HepG2 (cell line): ENCODE measurements around the gene GPER1. TPM values are rescaled to one million over a fixed set of nuclear protein-coding genes. Genes with fewer than 3 reads are reported as not detected.
A peak's percentile ranks its signal among the peaks of the same experiment; 100 is the strongest.

Experiments used
- AGO1 ChIP-seq: fragments of 200-400 bp; formaldehyde crosslinking; IDR thresholded peaks from 2 replicates; pipeline ENCODE4 v1.6.1; 2017; ENCODE audit warnings: mild to moderate bottlenecking, low read depth, low read length, moderate library complexity; ENCODE audit not compliant: poor library complexity, severe bottlenecking
- BCL6 ChIP-seq: IDR thresholded peaks from 2 replicates; pipeline ENCODE4 v1.6.1; 2016; ENCODE audit warnings: missing genetic modification reagents, missing compliant biosample characterization
- FLYWCH1 ChIP-seq: sonication (generic); formaldehyde crosslinking; IDR thresholded peaks from 2 replicates; pipeline ENCODE4 v1.8.1; 2023; ENCODE audit warnings: mild to moderate bottlenecking, missing genetic modification reagents
- FOSL2 ChIP-seq: sonication (generic); formaldehyde crosslinking; IDR thresholded peaks from 2 replicates; pipeline ENCODE4 v1.4.0; 2020; ENCODE audit warnings: missing genetic modification reagents
- FOXC1 ChIP-seq: sonication (generic); formaldehyde crosslinking; IDR thresholded peaks from 2 replicates; pipeline ENCODE4 v1.8.0; 2022; ENCODE audit warnings: mild to moderate bottlenecking, missing genetic modification reagents, borderline replicate concordance
- MED13 ChIP-seq: sonication (generic); formaldehyde crosslinking; IDR thresholded peaks from 2 replicates; pipeline ENCODE4 v1.5.0; 2020; ENCODE audit warnings: missing genetic modification reagents
- NFYC ChIP-seq: IDR thresholded peaks from 2 replicates; pipeline ENCODE4 v1.6.1; 2016; ENCODE audit warnings: missing genetic modification reagents, missing compliant biosample characterization
- SPEN ChIP-seq: sonication (generic); formaldehyde crosslinking; IDR thresholded peaks from 2 replicates; pipeline ENCODE4 v1.5.1; 2020; ENCODE audit warnings: low read depth, mild to moderate bottlenecking, missing genetic modification reagents
- TMF1 ChIP-seq: sonication (generic); formaldehyde crosslinking; IDR thresholded peaks from 2 replicates; pipeline ENCODE4 v1.8.1; 2022; ENCODE audit warnings: low read depth, missing genetic modification reagents
- TOPORS ChIP-seq: sonication (generic); formaldehyde crosslinking; IDR thresholded peaks from 2 replicates; pipeline ENCODE4 v1.8.0; 2023; ENCODE audit warnings: mild to moderate bottlenecking, missing genetic modification reagents
- ZNF235 ChIP-seq: sonication (generic); formaldehyde crosslinking; IDR thresholded peaks from 2 replicates; pipeline ENCODE4 v1.8.1; 2023; ENCODE audit warnings: mild to moderate bottlenecking, missing genetic modification reagents, borderline replicate concordance
- ZNF33B ChIP-seq: sonication (generic); formaldehyde crosslinking; IDR thresholded peaks from 2 replicates; pipeline ENCODE4 v1.5.1; 2020; ENCODE audit warnings: mild to moderate bottlenecking, missing genetic modification reagents
- ZNF354B ChIP-seq: sonication (generic); formaldehyde crosslinking; IDR thresholded peaks from 2 replicates; pipeline ENCODE4 v1.8.0; 2022; ENCODE audit warnings: mild to moderate bottlenecking, missing genetic modification reagents
- ZNF501 ChIP-seq: sonication (generic); formaldehyde crosslinking; IDR thresholded peaks from 2 replicates; pipeline ENCODE4 v1.5.1; 2020; ENCODE audit warnings: mild to moderate bottlenecking, moderate library complexity, missing genetic modification reagents
- ZNF598 ChIP-seq: sonication (generic); formaldehyde crosslinking; IDR thresholded peaks from 2 replicates; pipeline ENCODE4 v1.5.1; 2020; ENCODE audit warnings: mild to moderate bottlenecking, missing genetic modification reagents, borderline replicate concordance
- ZNF614 ChIP-seq: IDR thresholded peaks from 2 replicates; pipeline ENCODE4 v1.6.1; 2018; ENCODE audit warnings: missing biosample characterization, missing genetic modification reagents, inconsistent platforms, borderline replicate concordance
- ZNF670 ChIP-seq: sonication (generic); formaldehyde crosslinking; IDR thresholded peaks from 2 replicates; pipeline ENCODE4 v1.8.0; 2022; ENCODE audit warnings: mild to moderate bottlenecking, missing genetic modification reagents, borderline replicate concordance
- ZNF790 ChIP-seq: sonication (generic); formaldehyde crosslinking; IDR thresholded peaks from 2 replicates; pipeline ENCODE4 v1.8.0; 2022; ENCODE audit warnings: missing genetic modification reagents, mild to moderate bottlenecking, borderline replicate concordance
- ZSCAN20 ChIP-seq: sonication (generic); formaldehyde crosslinking; IDR thresholded peaks from 2 replicates; pipeline ENCODE4 v1.4.0; 2020; ENCODE audit warnings: missing genetic modification reagents, mild to moderate bottlenecking, borderline replicate concordance
- polyA plus RNA-seq, 8 experiments: library from polyadenylated mRNA; depleted of rRNA in 3 of 8; stranded (reverse) in 7 of 8; unstranded in 1 of 8; fragments of >200 nt; fragmentation: Illumina TruSeq in 4 of 8; extraction: Trizol in 4 of 8; gene quantifications; 2 replicates each; pipeline versions ENCODE4 v1.2.1 to v1.2.3, GENCODE V29; 2011 to 2016; ENCODE audit warnings: low read depth in 4 of 8, missing spikeins in 1 of 8, mixed read lengths in 1 of 8; ENCODE audit not compliant: insufficient read depth in 1 of 8
- total RNA-seq, 5 experiments: library from RNA; depleted of rRNA; stranded (reverse); fragments of >200 nt; fragmentation: Illumina TruSeq; extraction: Trizol; gene quantifications; 2 replicates each; pipeline ENCODE4 v1.2.3, GENCODE V29; 2016; ENCODE audit warnings: low read depth in 1 of 5
- TF ChIP-seq, protein P1 (sequence below): sonication (generic); formaldehyde crosslinking; IDR thresholded peaks from 2 replicates; pipeline ENCODE4 v1.5.0; 2020; ENCODE audit warnings: mild to moderate bottlenecking, missing genetic modification reagents, borderline replicate concordance
- TF ChIP-seq, protein P2 (sequence below): conservative IDR thresholded peaks from 2 replicates; pipeline ENCODE4 v1.6.1; 2018; ENCODE audit warnings: missing genetic modification reagents
- TF ChIP-seq, protein P3 (sequence below): sonication (generic); formaldehyde crosslinking; IDR thresholded peaks from 2 replicates; pipeline ENCODE4 v1.8.1; 2023; ENCODE audit warnings: mild to moderate bottlenecking, missing genetic modification reagents

The GPER1 gene
- total and polyA plus RNA-seq, 2 of the 13 experiments (the other 11 are each of a cell fraction or from before 2014, with no cell fraction given) = 12.7 to 19.7 TPM

DNA sequence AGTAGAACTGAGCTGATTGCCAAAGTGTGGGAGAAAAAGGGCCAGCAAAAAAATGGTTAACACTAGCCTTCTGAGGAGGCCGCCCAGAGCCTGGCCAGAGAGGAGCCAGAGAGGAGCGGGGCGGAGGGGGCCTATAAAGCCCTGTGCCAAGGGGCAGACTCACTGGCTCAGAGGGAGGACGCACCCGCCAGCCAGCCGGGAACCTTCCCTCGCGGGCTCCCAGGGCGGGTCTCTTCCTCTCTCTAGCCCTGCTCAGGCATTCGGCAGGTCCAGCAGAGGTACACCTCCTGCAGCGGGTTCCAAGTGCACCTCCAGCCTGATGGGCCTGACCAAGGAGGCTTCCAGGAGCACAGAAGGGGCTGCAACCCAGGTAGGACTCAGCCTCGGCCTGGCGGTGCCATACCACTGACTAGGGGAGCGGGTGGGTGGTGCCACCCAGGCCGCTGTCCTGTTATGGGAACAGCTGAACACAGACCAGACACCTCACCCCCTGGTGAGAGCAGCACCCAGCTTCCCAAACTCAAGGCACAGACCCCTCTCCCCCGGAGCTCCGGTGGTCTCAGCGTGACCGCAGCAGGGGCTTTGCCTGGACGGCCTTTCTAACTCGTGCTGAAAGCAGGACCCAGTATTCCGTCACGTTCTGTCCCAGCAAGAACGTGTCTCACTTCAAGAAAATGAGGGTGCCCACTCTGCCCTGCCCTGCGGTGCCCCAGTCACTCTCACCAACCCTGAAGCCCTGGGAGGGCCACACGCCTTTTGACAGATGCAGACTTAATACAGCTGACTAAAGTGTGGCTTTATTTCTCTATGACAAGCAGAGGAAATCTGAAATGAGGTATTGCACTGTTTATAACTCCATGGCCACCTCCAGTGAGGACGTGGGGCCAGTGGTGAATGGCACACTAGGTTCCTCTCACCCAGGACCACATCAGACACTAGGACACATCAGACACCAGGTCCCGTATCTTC, at the start of gene GPER1 (continued):
- TF ChIP-seq, protein P1, sequence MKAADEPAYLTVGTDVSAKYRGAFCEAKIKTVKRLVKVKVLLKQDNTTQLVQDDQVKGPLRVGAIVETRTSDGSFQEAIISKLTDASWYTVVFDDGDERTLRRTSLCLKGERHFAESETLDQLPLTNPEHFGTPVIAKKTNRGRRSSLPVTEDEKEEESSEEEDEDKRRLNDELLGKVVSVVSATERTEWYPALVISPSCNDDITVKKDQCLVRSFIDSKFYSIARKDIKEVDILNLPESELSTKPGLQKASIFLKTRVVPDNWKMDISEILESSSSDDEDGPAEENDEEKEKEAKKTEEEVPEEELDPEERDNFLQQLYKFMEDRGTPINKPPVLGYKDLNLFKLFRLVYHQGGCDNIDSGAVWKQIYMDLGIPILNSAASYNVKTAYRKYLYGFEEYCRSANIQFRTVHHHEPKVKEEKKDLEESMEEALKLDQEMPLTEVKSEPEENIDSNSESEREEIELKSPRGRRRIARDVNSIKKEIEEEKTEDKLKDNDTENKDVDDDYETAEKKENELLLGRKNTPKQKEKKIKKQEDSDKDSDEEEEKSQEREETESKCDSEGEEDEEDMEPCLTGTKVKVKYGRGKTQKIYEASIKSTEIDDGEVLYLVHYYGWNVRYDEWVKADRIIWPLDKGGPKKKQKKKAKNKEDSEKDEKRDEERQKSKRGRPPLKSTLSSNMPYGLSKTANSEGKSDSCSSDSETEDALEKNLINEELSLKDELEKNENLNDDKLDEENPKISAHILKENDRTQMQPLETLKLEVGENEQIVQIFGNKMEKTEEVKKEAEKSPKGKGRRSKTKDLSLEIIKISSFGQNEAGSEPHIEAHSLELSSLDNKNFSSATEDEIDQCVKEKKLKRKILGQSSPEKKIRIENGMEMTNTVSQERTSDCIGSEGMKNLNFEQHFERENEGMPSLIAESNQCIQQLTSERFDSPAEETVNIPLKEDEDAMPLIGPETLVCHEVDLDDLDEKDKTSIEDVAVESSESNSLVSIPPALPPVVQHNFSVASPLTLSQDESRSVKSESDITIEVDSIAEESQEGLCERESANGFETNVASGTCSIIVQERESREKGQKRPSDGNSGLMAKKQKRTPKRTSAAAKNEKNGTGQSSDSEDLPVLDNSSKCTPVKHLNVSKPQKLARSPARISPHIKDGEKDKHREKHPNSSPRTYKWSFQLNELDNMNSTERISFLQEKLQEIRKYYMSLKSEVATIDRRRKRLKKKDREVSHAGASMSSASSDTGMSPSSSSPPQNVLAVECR = peak; percentile 35; the same call in 1 of the 2 replicates
- TF ChIP-seq NFYC (CRISPR knock-in tag) (no peak), BCL6 (no peak), FOSL2 (CRISPR knock-in tag) (no peak), ZNF598 (CRISPR knock-in tag) (peak; percentile 81; the same call in 1 of the 2 replicates), ZNF501 (no peak), MED13 (CRISPR knock-in tag) (peak; percentile 72; the same call in 1 of the 2 replicates), FOXC1 (CRISPR knock-in tag) (no peak), TOPORS (CRISPR knock-in tag) (no peak), ZNF354B (CRISPR knock-in tag) (no peak), ZSCAN20 (CRISPR knock-in tag) (0 out of 2 replicates have a peak, but pooled peaks have one; percentile 54), AGO1 (no peak), FLYWCH1 (CRISPR knock-in tag) (no peak), ZNF33B (CRISPR knock-in tag) (peak; percentile 50; the same call in 1 of the 2 replicates), TMF1 (CRISPR knock-in tag) (no peak), ZNF790 (no peak), ZNF235 (CRISPR knock-in tag) (no peak), SPEN (CRISPR knock-in tag) (0 out of 2 replicates have a peak, but pooled peaks have one; percentile 18), ZNF670 (no peak), ZNF614 (CRISPR knock-in tag) (no peak)
- TF ChIP-seq, protein P2, sequence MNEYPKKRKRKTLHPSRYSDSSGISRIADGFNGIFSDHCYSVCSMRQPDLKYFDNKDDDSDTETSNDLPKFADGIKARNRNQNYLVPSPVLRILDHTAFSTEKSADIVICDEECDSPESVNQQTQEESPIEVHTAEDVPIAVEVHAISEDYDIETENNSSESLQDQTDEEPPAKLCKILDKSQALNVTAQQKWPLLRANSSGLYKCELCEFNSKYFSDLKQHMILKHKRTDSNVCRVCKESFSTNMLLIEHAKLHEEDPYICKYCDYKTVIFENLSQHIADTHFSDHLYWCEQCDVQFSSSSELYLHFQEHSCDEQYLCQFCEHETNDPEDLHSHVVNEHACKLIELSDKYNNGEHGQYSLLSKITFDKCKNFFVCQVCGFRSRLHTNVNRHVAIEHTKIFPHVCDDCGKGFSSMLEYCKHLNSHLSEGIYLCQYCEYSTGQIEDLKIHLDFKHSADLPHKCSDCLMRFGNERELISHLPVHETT = no peak
- TF ChIP-seq, protein P3, sequence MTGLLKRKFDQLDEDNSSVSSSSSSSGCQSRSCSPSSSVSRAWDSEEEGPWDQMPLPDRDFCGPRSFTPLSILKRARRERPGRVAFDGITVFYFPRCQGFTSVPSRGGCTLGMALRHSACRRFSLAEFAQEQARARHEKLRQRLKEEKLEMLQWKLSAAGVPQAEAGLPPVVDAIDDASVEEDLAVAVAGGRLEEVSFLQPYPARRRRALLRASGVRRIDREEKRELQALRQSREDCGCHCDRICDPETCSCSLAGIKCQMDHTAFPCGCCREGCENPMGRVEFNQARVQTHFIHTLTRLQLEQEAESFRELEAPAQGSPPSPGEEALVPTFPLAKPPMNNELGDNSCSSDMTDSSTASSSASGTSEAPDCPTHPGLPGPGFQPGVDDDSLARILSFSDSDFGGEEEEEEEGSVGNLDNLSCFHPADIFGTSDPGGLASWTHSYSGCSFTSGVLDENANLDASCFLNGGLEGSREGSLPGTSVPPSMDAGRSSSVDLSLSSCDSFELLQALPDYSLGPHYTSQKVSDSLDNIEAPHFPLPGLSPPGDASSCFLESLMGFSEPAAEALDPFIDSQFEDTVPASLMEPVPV (CRISPR knock-in tag) = no peak
